ENCODE results near the gene SLC16A9.

DNA sequence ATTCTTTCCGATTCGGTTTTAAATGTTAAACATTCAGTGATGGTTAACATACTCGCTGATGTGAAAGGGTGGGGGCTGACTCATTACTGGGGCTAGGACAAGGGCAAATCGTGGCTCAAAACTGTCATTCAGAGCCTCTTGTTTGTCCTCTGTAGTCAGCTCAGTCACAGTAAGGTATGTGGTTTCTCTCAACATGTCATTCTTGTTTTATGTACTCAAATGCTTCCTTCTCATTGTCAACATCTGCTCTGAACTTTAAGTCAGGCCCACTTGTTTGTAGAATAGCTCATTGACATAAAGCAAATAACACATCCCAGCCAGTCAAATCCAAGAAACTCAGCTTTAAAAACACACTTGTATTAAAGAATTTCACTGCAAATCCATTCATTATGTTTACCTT is 7.3 kb downstream of the SLC16A9 start:
- TF ChIP-seq, protein P1, sequence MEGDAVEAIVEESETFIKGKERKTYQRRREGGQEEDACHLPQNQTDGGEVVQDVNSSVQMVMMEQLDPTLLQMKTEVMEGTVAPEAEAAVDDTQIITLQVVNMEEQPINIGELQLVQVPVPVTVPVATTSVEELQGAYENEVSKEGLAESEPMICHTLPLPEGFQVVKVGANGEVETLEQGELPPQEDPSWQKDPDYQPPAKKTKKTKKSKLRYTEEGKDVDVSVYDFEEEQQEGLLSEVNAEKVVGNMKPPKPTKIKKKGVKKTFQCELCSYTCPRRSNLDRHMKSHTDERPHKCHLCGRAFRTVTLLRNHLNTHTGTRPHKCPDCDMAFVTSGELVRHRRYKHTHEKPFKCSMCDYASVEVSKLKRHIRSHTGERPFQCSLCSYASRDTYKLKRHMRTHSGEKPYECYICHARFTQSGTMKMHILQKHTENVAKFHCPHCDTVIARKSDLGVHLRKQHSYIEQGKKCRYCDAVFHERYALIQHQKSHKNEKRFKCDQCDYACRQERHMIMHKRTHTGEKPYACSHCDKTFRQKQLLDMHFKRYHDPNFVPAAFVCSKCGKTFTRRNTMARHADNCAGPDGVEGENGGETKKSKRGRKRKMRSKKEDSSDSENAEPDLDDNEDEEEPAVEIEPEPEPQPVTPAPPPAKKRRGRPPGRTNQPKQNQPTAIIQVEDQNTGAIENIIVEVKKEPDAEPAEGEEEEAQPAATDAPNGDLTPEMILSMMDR (IDR thresholded peaks at IDR 0.05): no peak
- TF ChIP-seq SMC3 (IDR thresholded peaks at IDR 0.05; ENCODE audit: low read depth, low read length) (no peak), MXI1 (IDR thresholded peaks at IDR 0.05; ENCODE audit: low read depth, low read length) (no peak), RXRA (IDR thresholded peaks at IDR 0.05; ENCODE audit: borderline replicate concordance, low read depth) (no peak), TAF1 (IDR thresholded peaks at IDR 0.05; ENCODE audit: borderline replicate concordance, low read depth, low read length) (no peak), TCF12 (IDR thresholded peaks at IDR 0.05) (no peak)
